HUES48 (cell line): ENCODE results near the gene TDRKH.
"Not testable (repeated sequence)": the region's sequence is repeated elsewhere in the genome, so short reads cannot be mapped to it uniquely, and the experiment has no call there.

ENCODE experiments used
- H3K27ac ChIP-seq: one replicate; pipeline ENCODE4 v1.7.0; 2013; ENCODE audit warnings: low read depth, low read length, inconsistent platforms
- H3K27me3 ChIP-seq: 2 replicates; pipeline ENCODE4 v1.6.1; 2013; ENCODE audit warnings: mild to moderate bottlenecking, low read length; ENCODE audit not compliant: control insufficient read depth, insufficient read depth
- H3K36me3 ChIP-seq: 2 replicates; pipeline ENCODE4 v1.6.1; 2013; ENCODE audit warnings: low read length; ENCODE audit not compliant: control insufficient read depth, insufficient read depth
- H3K4me1 ChIP-seq: 2 replicates; pipeline ENCODE4 v1.6.1; 2013; ENCODE audit warnings: mild to moderate bottlenecking, low read length; ENCODE audit not compliant: control insufficient read depth, insufficient read depth
- H3K4me3 ChIP-seq: 2 replicates; pipeline ENCODE4 v1.5.1; 2013; ENCODE audit warnings: mild to moderate bottlenecking, low read depth, low read length
- H3K9ac ChIP-seq: 2 replicates; pipeline ENCODE4 v1.6.1; 2013; ENCODE audit warnings: mild to moderate bottlenecking, low read depth, low read length, moderate library complexity
- H3K9me3 ChIP-seq: 2 replicates; pipeline ENCODE4 v1.6.1; 2013; ENCODE audit warnings: low read length; ENCODE audit not compliant: control insufficient read depth, insufficient read depth

Gene TDRKH

GRCh38 chr1:151760597-151761385, 29.5 kb downstream of the TDRKH start:
- H3K27me3 ChIP-seq: no peaks in the 10 kb centered on the region
- H3K9me3 ChIP-seq: no peaks in the 10 kb centered on the region
- H3K4me3 ChIP-seq: no peak overlapping the region
- H3K9ac ChIP-seq: no peak overlapping the region
- H3K36me3 ChIP-seq: peaks cover 40% of the 10 kb centered on the region
- H3K27ac ChIP-seq: no peak overlapping the region
- 0 out of 2 replicates have a peak, but pooled peaks cover 4% of the 10 kb centered on the region for H3K4me1 ChIP-seq

DNA sequence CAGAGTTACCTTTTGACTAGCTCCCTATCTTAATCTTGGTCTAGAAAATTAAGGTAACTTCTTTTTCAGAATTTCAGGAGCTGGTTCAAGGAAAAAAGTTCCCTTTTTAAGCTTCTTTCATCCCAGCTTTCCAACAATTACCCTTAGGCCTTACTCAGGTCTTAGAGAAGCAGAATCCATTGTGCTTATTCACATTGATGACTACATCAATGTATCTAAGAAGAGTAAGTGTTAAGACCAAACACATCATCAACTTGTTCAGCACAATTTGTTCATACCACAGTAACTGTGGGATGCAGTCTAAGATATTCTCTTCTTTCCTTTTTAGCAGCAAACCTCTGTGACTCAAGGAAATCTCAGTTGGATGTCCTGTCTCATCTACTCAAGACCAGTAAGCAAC, 31.1 kb downstream of the TDRKH start:
- H3K27me3 ChIP-seq: no peaks in the 10 kb centered on the region
- no peak overlapping the region for H3K9ac ChIP-seq
- H3K4me3 ChIP-seq: no peak overlapping the region
- peaks cover 40% of the 10 kb centered on the region for H3K36me3 ChIP-seq
- no peaks in the 10 kb centered on the region for H3K9me3 ChIP-seq
- H3K27ac ChIP-seq: no peak overlapping the region
- 0 out of 2 replicates have a peak, but pooled peaks cover 4% of the 10 kb centered on the region for H3K4me1 ChIP-seq

GRCh38 chr1:151756291-151756690, 34.0 kb downstream of the TDRKH start:
- Histone ChIP-seq H3K27ac (no peak overlapping the region), H3K4me1 (no peaks in the 10 kb centered on the region), H3K27me3 (no peaks in the 10 kb centered on the region), H3K9me3 (no peaks in the 10 kb centered on the region), H3K4me3 (no peak overlapping the region), H3K36me3 (peaks cover 30% of the 10 kb centered on the region), H3K9ac (no peak overlapping the region)

GRCh38 chr1:151741516-151741915, 48.8 kb downstream of the TDRKH start:
- H3K36me3 ChIP-seq: no peaks in the 10 kb centered on the region
- H3K27me3 ChIP-seq: no peaks in the 10 kb centered on the region
- peaks cover 16% of the 10 kb centered on the region for H3K9me3 ChIP-seq
- no peak overlapping the region for H3K4me3 ChIP-seq
- no peak overlapping the region for H3K9ac ChIP-seq
- no peak overlapping the region for H3K27ac ChIP-seq
- no peaks in the 10 kb centered on the region for H3K4me1 ChIP-seq

DNA sequence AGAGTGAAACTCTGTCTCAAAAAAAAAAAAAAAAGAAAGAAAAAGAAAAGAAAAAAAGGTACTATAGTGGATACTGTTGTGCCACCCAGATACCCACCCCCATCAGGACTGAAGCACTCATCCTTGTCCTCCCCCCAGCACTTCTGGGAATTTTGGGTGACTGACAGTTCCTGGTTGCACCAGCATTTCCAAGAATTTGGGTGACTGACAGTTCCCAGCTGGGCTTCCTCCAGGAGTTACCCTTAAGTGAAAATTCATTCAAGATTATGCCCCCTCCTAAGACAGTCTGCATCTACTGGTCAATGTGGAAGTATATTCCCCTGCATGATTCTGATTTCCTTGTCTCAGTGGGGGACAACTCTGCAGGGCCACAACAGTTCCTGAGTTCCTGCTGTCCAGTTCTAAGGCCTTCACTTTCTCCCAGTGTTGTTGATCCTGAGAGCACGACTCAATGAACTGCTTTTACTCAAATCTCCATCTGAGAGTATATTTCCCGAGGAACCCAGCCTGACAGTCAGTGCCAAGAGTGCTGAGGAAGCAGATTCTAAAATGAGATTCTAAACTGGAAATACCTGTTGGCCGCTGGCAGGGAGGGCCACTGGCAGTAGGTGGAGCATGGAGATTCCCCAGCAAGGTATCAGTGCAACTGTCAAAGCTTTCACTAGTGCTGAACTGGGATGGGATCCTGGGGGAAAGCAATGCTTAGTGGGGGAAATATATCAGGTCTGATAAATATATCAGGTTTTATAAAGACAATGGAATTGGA, 50.5 kb downstream of the TDRKH start:
- Histone ChIP-seq H3K27ac (no peak overlapping the region), H3K36me3 (no peaks in the 10 kb centered on the region), H3K4me3 (no peak overlapping the region), H3K4me1 (no peaks in the 10 kb centered on the region), H3K9ac (no peak overlapping the region), H3K27me3 (no peaks in the 10 kb centered on the region), H3K9me3 (peaks cover 16% of the 10 kb centered on the region)

GRCh38 chr1:151737479-151737878, 52.8 kb downstream of the TDRKH start:
- H3K27ac ChIP-seq: no peak overlapping the region
- H3K9ac ChIP-seq: no peak overlapping the region
- peaks cover 16% of the 10 kb centered on the region for H3K9me3 ChIP-seq
- H3K27me3 ChIP-seq: no peaks in the 10 kb centered on the region
- H3K4me3 ChIP-seq: no peak overlapping the region
- H3K4me1 ChIP-seq: no peaks in the 10 kb centered on the region
- H3K36me3 ChIP-seq: no peaks in the 10 kb centered on the region

GRCh38 chr1:151737026-151737425, 53.3 kb downstream of the TDRKH start:
- Histone ChIP-seq H3K4me3 (no peak overlapping the region), H3K27ac (no peak overlapping the region), H3K9me3 (peaks cover 16% of the 10 kb centered on the region), H3K9ac (no peak overlapping the region), H3K36me3 (no peaks in the 10 kb centered on the region), H3K27me3 (no peaks in the 10 kb centered on the region), H3K4me1 (no peaks in the 10 kb centered on the region)

- not testable (repeated sequence) for H3K9ac ChIP-seq, H3K36me3 ChIP-seq, H3K27ac ChIP-seq, H3K4me1 ChIP-seq, H3K27me3 ChIP-seq, H3K4me3 ChIP-seq
- H3K9me3 ChIP-seq: peaks cover 16% of the 10 kb centered on the region
Measured at GRCh38 chr1:151733995-151734394, 56.3 kb downstream of the TDRKH start.

- peaks cover 14% of the 10 kb centered on the region for H3K9me3 ChIP-seq
- no peak overlapping the region for H3K27ac ChIP-seq
- H3K27me3 ChIP-seq: 0 out of 2 replicates have a peak, but pooled peaks cover 3% of the 10 kb centered on the region
- no peaks in the 10 kb centered on the region for H3K36me3 ChIP-seq
- peaks cover 12% of the 10 kb centered on the region for H3K4me1 ChIP-seq
- H3K4me3 ChIP-seq: no peak overlapping the region
- H3K9ac ChIP-seq: no peak overlapping the region
Measured at GRCh38 chr1:151733126-151733525, 57.2 kb downstream of the TDRKH start.

DNA sequence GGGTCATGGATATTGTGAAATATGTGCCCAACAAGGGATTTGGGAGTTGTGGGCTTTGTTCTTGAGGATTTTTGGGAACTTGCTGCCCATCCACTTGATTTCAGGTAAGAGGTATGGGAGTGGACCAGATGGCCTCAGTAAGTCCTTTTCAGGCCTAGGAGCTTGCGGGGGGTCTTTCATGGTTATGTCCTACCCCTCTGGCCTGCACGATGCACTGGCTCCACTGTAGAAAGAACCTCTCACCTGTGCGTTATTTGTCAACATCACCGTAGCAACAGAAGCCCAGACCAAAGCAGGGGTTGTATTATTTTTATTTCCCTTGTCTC, 60.4 kb downstream of the TDRKH start:
- H3K9me3 ChIP-seq: no peaks in the 10 kb centered on the region
- H3K27me3 ChIP-seq: peaks cover 11% of the 10 kb centered on the region; the same call in 1 of the 2 replicates
- no peak overlapping the region for H3K4me3 ChIP-seq
- H3K9ac ChIP-seq: no peak overlapping the region
- no peaks in the 10 kb centered on the region for H3K36me3 ChIP-seq
- H3K4me1 ChIP-seq: peaks cover 18% of the 10 kb centered on the region
- H3K27ac ChIP-seq: no peak overlapping the region
